M059J (cell line): ENCODE data around the gene MAP3K1. TPM values are rescaled to one million over a fixed set of nuclear protein-coding genes. Genes with fewer than 3 reads are reported as not detected.

ENCODE experiments used
- DNase-seq: peaks from one replicate; pipeline ENCODE4 v3.0.0-alpha.2; 2012; ENCODE audit warnings: low read depth
- total RNA-seq: library from RNA; depleted of rRNA; stranded (reverse); fragments of >200 nt; shearing (Covaris generic); gene quantifications from 2 replicates; pipeline ENCODE4 v1.2.3, GENCODE V29; 2014; rRNA removed

The MAP3K1 gene
- total RNA-seq, 1 experiment from 2014 or later, result 15.4 TPM

GRCh38 chr5:56909294-56910209 lies 94.2 kb downstream of the MAP3K1 start, which contains the start of gene SETD9:
Gene SETD9 (plus strand): TSS chr5:56909596. CDS start chr5:56909646, 50 bp downstream.
- DNase-seq, result peak; percentile 96

- DNase-seq, result peak; percentile 59
Observed at GRCh38 chr5:56910210-56910965, 95.0 kb downstream of the MAP3K1 start.

GRCh38 chr5:56913766-56914165 lies 98.4 kb downstream of the MAP3K1 start:
- no peak for DNase-seq

GRCh38 chr5:56914678-56915077 lies 99.3 kb downstream of the MAP3K1 start:
- DNase-seq, result no peak

GRCh38 chr5:56917534-56917933 lies 102.2 kb downstream of the MAP3K1 start:
- DNase-seq, result no peak

GRCh38 chr5:56918054-56918453 lies 102.7 kb downstream of the MAP3K1 start:
- DNase-seq, result no peak

- no peak for DNase-seq
Observed at GRCh38 chr5:56919942-56920662, 104.8 kb downstream of the MAP3K1 start.

- DNase-seq, result no peak
Observed at GRCh38 chr5:56922922-56923321, 107.6 kb downstream of the MAP3K1 start.

GRCh38 chr5:56934325-56934724 lies 119.0 kb downstream of the MAP3K1 start:
- no peak for DNase-seq

GRCh38 chr5:56938858-56939257 lies 123.5 kb downstream of the MAP3K1 start:
- no peak for DNase-seq

- DNase-seq, result peak; percentile 11
Observed at GRCh38 chr5:56941981-56942380, 126.6 kb downstream of the MAP3K1 start.

Other genes starting within 250 kb of the MAP3K1 start
- 10.4 and 16.4 TPM in 2 replicates for gene SETD9, start 94.0 kb downstream of the MAP3K1 start, total RNA-seq
- 49.3 and 92.7 TPM in 2 replicates for gene MIER3, start 136.6 kb downstream of the MAP3K1 start, total RNA-seq